SKM-1 (cell line): ENCODE results near the gene ARHGEF16.

Experiments
- DNase-seq: peaks from one replicate; lab custom pipeline; 2025; ENCODE audit not compliant: unreplicated experiment; lab: John Stamatoyannopoulos, UW

Gene ARHGEF16

DNA sequence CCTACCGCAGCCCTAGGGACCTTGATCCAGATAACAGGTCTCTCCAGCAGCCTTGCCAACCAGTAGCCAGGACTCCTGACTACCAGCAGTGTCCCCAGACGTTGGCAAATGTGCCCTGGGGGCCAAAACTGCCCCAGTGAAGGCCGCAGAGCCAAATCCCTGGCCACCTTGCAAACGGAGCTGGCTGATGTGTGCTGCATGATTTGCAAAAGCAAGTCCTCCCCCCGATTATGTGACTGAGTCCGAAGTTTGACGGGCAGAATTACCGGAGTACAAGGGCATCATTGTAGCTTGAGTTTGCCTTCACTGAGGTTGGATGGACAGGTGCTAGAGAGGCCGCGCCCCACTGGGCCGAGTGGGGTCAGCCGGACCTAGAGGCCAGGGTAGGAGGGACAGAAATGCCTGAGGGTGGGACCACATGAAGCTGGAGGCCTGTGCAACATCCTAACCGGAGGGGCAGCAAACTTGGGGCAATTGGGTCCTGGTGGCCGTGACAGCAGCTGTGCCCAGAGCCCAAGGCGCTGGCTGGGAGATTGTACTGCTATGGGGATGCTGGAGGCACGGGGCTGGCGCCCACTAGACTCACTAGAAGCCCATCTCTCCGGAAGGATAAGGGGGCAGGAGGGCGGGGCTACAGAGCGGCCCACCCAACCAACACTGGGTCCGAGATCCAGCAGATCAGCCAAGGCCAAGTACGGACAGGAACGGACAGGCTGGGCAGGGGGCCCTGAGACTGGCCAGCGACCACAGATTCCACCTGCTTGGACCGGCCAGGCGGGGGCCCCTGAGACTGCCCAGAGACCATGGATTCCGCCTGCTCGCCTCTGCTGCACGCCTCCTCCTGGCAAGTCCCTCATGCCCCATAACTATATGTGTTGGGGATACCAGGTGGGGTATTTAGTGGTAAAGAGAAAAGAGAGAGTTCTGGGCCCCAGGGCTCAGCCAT, 2.8 kb downstream of the ARHGEF16 start:
- no peak for DNase-seq

DNA sequence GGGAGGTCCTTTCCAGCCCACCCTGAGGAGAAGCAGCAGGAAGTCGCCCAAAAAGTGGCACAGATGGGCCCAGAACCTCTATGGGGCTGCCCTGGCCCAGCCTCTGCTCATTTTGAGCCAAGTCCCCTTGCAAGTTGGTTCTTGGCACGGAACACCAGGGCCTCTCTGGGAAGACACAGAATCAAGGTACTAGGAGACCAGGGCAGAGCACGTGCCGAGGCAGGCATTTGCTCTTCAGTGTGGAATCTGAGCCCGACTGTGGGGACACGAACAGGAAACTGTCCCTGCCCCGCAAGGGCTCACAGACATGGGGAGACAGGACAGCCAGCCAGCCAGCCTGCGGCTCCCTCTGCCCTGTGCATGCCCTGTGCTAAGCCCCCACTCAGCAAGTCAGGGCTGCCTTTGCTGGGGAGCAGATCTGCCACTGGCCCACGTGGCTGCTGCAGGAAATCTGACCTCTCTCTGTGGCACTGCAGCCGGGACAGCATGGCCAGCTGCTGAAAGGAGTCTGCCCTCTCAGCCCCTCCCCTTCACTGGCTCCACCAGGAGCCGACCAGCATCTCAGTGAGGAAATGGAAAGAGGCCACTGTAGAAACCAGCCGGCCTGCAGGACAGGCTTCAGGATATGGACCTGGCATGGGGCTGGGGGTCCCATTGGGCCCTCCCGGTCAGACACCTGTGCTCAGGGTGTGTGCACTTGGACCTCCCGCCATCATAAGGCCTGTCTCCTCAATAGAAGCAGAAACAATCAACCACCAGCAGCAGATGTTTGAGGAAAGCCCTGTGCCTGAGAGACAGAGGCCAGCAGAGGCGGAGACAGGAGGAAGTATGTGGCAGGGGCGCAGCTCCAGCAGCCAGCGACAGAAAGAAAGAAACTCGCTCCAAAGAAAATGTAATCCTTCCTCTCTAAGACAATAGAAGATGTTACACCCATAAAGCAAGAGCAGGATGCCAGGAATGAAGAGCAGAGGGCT, 3.7 kb downstream of the ARHGEF16 start:
- no peak for DNase-seq

DNA sequence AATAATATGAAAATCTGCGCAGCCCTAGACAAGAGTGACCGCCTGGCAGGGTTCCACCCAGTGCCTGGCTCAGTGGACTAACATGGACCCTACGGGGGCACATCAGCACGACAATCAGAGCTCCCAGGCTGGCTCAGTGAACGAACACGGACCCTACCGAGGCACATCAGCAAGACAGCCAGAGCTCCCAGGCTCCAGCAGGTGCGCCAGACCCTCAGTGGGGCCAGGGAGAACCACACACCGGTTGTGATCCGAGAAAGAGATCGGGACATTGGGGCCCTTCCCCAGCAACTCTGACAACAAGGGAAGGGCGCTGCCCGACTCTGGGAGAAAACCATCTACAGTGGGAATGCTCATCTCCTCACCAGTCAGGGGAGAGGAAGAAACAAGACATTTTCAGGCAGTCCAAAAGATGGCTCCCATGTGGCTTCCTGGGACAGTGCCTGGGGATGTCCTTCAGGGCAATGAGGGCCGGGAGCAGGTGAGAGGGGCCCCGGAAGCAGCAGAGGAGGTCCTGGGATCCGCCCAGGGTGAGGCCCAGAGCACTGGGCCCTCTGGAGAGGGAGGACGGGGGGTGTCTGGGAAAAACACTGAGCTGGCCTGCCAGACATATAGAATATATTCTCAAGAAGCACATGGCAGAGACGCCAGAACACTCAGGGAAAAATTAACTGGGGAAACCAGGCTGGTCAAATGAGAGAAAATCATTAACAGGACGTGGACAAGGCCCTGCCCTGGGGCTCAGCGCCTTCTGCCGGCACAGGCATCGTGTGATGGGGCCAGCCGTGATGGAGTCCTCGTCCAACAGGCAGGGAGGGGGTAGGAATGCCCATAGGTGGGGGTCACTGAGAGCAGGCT, 4.8 kb downstream of the ARHGEF16 start:
- no peak for DNase-seq

DNA sequence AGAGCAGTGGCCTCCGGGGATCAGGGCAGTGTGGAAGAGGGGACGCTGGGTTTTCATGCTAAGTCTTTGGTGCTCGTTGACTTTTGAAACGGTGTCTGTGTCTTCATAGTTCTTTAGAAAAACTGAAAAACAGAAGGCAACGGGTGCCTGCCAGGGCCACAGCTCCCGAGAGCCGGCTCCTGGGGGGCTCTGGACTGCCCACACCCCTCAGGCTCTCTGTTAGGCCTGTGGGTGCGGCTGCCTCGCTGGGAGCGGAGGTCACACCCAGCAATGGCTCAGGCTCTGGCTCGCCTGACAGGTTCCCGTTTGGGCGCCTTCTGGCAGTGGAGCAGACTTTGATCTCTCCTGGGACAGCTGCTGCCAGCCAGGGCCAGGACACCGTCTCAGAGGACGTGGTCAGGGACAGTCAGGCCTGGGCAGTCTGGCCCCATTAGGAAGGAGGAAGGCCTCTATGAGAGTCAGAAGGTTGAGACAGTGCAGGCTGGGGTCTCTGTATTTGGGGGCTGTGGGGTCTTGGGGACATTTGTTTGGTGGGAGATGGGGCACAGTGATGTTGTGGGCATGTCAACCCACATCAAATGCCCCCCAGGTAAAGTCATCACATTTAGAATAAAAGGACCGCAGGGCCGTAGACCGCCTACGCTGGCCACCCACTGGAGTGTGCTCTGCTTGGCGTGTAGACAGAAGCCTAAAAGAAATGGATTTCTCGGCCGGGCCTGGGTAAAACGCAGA, 5.6 kb downstream of the ARHGEF16 start:
- no peak for DNase-seq

DNA sequence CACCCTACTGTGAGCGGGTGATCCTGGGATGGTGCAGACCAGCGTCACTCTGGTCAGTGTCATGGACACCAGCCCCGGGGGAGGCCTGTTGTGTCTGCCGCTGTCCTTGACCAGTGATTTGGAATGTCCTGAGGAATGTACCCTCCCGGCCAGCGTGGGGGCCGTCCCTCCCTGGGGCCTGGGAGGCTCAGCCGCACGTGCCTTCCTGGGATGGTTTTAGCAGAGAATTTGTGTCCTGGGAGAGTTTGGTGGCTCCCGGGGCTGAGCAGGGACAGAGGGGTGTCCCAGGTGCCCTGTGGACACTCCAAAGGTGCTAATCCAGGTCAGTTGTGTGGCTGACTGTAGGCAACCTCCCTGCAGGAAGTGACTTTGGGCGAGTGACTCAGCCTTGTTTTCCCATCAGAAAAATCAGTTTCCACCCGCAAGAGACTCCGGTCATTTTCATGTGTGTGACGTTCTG, 6.2 kb downstream of the ARHGEF16 start:
- DNase-seq: no peak

DNA sequence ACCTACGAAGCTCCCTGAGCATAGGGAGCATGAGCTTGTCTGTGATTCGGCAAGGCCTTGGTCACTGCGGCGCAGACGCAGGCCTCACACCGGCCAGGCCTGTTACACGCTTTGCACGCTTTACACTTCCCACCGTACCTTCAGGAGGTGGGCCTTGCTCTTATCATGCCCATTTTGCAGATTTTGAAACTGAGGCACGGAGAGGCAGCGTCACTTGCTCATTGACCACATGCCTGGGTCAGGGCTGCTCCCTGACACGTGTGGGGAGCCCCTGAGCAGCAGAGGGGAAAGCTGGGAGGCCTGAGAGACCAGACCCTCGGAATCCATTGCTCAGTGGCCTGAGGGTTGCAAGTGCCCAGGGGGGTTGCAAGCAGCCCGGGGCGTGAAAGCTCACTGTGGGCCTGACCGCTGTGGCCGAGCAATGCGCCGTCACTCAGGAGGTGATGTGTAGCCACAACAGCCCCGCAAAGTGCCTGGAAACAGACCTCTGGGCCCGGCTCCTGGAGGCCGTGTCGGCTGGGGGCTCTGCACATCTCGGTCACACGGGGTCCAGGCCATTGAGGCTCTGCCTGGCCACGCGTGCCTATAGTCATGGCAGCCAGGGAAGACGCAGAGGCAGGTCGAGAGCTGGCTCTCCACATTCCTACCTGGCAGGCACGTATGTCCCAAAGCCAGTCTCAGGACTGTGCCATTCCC, 6.9 kb downstream of the ARHGEF16 start:
- DNase-seq: no peak

DNA sequence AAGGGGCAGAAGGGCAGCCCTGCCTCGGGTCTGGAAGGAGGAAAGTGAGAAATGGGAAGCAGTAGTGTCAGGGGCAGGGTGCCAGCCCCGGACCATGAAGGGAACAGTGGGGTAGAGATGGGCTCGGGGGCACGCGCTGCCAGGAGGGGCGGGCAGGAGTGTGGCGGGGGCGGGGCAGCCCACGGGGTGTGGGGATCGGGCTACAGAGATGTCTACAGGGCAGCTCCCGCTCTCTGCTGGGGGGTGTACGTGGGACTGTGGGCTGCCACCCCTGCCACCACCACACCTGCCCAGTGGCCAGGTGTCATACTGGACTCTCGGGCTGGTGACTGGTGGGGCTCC, 7.4 kb downstream of the ARHGEF16 start:
- DNase-seq: no peak

DNA sequence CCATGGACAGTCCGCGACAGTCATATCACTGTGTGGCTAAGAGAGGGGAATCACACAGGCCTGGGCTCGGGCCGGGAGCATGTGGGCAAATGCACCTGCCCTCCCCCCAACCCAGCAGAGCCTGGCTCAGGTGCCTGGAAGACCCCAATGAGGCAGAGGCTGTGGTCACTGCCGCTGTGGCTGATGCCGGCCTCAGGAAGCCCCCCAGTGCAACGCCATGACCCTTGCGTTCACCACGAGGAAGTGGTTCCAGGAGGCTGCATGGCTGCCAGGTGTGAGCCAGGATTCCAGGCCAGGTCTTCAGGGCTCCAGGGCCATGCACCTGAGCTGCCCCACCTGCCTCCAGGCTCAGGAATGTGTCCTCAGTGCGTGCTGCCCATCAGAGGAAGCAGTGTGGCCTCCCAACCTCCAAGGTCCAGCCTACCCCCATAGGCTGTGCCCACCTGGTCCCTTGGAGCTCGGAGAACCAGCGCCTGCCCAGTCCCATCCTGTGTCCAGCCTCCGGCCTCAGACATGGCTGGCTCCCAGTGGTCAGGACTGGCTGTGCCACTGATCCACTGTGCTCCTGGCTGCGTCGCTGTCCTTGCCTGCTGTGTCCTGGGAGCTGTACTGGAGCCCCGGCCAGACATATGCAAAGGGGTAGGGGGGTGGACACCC, 8.0 kb downstream of the ARHGEF16 start:
- DNase-seq: no peak

DNA sequence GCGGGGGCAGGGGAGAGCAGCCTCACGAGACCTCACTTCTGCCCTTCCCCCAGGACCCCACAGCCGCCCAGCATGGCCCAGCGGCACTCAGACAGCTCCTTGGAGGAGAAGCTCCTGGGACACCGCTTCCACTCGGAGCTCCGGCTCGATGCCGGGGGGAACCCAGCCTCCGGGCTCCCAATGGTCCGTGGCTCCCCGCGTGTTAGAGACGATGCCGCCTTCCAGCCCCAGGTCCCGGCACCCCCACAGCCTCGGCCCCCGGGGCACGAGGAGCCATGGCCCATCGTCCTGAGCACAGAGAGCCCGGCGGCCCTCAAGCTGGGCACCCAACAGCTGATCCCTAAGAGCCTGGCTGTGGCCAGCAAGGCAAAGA, 8.5 kb downstream of the ARHGEF16 start:
- no peak for DNase-seq

DNA sequence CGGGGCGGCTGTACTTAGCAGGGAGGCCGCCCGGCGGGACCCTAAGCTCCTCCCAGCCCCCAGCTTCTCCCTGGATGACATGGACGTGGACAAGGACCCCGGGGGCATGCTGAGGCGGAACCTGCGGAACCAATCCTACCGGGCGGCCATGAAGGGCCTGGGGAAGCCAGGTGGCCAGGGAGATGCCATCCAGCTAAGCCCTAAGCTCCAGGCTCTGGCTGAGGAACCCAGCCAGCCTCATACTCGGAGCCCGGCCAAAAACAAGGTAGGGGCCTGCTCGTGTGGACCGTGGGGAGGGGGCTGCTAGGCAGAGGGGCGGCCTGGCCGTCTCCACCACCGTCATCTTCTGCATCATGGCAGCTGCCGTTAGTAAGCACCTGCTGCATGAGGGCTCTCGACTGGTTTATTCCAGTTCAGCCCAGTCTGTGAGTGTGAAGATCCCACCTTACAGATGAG, 9.0 kb downstream of the ARHGEF16 start:
- no peak for DNase-seq

DNA sequence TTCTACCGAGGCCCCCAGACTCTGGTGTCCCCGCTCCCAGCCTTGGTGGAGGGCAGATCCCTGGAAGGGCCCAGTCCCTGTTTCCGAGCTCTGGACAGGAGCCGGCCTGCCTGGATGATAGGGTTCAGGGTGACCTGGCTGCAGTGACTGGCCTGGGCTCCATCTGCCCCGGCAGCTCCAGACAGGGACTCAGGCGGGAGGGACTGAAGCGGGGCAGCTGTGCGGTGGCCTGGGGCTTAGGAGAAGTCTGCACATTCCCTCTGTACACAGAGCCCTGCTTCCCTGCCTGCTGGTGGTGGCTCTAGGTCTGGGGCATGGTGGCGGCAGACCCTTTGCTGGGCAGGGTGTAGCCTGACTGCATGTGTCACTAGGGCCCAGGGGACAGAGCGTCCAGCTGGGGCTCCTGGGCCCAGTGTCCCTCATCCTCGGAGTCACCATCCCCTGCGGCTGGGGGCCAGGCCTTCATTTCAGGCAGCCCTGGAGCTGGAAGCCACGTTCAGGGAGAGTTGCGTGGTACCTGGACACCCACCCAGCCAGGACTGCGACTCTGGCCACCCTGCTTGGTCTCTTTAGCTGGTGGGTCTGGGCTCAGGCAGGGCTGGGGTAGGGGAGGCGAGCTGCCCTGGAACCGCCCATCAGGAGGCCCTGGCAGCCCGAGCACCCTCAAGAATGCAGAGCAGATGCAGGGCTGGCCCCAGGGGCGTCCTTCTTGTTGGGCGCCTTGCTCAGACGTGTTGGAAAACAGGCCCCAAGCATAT, 9.6 kb downstream of the ARHGEF16 start:
- DNase-seq: no peak

DNA sequence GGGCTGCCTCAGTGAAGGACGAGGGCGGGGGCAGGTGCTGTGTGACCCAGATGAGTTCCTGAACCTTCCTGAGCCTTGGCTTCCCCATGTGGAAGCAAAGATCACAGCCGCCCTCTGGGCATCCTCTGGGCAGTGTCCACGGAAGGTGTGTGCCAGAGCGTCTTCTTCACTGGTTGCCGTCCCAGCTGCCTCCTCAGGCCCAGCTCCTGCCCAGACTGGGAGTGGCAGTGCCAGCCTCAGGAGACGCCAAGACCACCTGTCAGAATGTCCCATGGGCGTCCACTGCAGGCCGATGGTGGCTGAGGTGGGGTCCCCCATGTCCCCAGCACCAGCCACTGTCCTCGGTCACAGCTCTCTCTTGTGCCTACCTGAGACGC, 10.2 kb downstream of the ARHGEF16 start:
- no peak for DNase-seq

DNA sequence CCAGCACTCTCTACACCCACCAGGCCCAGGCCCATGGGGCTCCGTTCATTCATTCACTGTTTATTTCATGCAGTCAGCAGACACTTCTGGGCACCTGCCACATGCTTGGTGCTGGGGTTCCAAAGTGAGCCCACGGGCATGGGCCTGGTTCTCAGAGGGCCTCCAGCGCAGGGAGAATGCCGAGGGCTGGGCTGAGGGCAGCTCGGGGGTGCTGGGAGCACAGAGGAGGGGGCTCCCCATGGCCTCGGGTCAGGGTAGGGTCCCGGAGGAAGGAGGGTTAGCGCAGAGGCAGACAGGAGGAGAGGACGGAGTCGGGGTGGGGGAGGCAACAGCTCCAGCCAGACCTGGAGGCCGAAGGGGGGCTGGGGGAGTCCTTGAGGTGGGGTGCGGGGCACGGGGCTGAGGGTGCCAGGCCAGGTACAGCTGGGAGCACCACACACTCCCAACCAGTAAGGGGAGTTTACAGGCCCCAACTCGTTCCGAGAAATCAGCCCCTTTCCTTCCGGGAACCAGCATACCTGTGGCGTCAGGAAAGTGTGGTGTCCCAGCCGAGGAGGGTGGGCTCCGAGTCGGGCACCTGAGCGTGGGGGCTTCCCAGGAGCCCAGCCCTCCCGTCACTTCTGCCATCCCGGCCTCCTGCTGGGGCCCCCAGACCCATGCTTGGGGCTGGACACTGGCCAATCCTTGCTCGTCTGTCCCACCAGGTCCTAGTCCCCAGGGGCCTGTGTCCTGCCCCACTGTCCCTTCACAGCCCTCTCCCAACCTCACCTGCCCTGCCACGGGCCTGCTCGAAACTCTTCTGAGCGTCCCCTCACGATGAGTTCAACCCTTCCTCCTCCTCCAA, 10.8 kb downstream of the ARHGEF16 start:
- no peak for DNase-seq

DNA sequence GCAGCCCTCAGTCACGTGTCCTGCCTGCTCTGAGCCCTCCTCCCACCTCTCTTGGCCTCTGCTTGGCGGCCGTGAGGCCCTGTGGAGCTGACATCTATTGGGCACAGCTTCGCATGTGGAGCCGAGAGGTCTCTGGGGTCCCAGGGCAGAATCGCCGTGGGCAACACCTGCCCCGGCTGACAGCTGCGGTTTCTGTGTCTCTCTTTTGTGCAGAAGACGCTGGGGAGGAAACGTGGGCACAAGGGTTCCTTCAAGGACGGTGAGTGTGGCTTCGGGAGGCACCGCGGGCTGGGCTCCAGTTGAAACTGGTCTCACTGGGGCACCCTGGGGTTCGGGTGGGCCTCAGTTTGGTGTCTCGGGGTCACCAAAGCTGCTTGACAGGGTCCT, 11.5 kb downstream of the ARHGEF16 start:
- DNase-seq: no peak

DNA sequence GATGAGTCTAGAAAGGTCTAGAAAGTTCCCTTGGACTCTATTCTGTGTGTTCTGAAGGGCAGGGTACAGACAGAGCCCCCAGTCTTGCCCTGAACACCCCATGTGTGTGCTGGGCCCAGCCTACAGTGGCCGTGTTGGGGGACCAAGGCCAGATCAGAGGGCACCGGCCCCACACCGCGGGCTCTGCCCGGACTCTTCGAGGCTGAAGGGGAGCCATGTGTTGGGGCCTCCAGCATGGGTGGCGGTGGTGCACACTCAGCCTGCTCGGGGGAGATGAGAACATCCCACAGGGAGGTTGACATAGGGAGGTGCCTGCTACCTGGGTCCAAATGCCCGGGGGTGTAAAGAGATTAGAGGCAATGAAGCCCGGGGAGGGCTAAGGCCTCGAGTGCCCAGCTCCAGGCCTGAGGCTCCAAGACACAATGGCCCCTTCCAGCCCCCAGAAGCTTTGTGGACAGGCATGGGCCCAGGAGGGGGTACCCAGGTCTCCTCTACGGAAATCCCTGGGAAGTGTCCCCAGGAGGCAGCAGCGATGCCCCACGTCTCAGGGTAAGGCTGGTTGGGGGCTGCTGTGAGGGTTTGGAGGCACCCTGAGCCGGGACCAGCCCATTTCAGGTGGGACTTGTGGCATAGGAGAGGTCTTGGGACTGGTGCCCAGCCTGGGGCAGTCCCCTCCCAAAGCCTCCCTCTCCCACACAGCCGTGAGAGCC, 12.1 kb downstream of the ARHGEF16 start:
- no peak for DNase-seq

DNA sequence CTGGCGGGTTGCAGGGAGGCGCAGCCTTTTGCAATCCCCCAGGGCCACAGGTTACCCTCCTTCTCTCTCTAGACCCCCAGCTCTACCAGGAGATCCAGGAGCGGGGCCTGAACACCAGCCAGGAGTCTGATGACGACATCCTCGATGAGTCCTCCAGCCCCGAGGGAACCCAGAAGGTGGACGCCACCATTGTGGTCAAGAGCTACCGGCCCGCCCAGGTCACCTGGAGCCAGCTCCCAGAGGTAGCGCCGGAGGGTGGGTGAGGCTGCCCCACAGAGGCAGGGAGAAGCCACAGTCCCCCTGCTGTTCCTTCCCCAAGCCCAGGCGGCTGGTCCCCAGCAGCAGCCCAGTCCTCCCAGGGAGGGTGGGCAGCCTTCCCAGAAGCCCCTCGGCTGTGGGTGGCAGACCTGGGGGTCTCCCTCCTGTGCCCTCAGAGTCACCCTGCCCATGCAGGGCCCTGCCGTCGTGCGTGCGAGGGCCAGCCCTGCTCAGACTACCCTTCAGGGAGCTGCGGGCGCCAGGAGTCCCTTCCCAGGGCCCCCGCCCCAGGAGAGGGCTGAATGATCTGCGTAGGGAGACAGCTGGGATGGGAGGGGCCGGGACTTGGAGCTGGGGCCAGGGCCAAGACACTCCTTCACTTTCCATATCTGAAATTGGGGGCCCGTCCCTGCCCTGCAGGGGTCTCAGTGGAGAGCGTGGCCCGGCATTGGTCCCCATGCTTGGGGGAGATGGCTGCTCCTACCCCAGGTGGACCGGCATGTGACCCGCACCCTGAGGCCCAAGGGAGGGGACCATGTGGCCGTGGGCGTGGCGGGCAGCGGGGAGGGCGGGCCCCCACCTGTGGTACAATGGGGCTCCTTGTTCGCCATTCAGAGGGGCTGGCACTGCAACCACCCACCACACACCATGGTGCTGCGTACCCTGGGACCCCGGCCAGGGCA, 12.9 kb downstream of the ARHGEF16 start:
- DNase-seq: no peak
